ENCODE data around the gene NAGLU. TPM values are rescaled to one million over a fixed set of nuclear protein-coding genes. Genes with fewer than 3 reads are reported as not detected.

Gene NAGLU
- total RNA-seq, 5 donors from 2014 or later (not counting 1 experiment from before 2014, with no cell fraction given): 13.2 to 35.1 (median 28.8) TPM

DNA sequence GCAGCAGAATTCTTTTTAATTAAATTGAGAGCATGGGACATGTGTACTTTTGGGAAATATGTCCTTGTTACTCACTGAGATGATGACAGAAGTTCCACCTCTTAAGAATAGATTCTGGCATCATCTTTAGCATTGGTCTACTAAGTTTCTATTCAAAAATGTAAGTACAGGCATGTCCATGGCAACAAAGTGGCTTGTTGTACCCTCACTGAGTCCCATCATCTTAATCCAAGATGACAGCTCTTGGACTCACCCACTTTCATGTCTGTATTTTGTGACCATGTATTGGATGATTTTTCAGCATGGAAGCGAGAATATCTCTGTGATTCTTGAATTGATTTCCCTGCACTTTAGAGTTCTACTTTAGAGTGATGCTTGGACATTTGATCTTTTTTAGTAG lies 33.1 kb upstream of the NAGLU start:
- Mint-ChIP-seq H3K27ac (peak overlapping the region in 1 of 2 donors; percentile 76), H3K4me3 (no peak overlapping the region), H3K36me3 (peaks cover 34% of the 10 kb centered on the region), H3K4me1 (no peaks in the 10 kb centered on the region), H3K27me3 (no peaks in the 10 kb centered on the region), H3K9me3 (no peaks in the 10 kb centered on the region)
- Histone ChIP-seq H3K27me3 (replicated peaks in 1 of 2; ENCODE audit: control insufficient read depth in 2 of 2, extremely low read depth in 1 of 2, insufficient read depth in 2 of 2, low read length in 1 of 2) (peaks cover 0 to under 1% of the 10 kb centered on the region in 2 experiments), H3K4me1 (ENCODE audit: control insufficient read depth in 1 of 2, extremely low read depth in 1 of 2, insufficient read depth in 2 of 2, low read length in 2 of 2) (no peaks in the 10 kb centered on the region), H3K36me3 (ENCODE audit: control insufficient read depth in 2 of 2, extremely low read depth in 1 of 2, insufficient read depth in 1 of 2, low read length in 1 of 2) (peaks cover 0 to 6% of the 10 kb centered on the region in 2 donors), H3K27ac (ENCODE audit: low read length) (no peak overlapping the region), H3K9me3 (no peaks in the 10 kb centered on the region), H3K4me3 (ENCODE audit: control insufficient read depth in 1 of 2, extremely low read depth in 1 of 2, low read length in 1 of 2) (no peak overlapping the region)
- no peak for ATAC-seq (replicated peaks in 1 of 4)
- no CpG with 5 or more reads among the region's 1 CpG for WGBS (ENCODE audit: insufficient coverage)
- ChIA-PET CTCF (no interaction called here), POLR2A (no interaction called here)
- DNase-seq: no peak

DNA sequence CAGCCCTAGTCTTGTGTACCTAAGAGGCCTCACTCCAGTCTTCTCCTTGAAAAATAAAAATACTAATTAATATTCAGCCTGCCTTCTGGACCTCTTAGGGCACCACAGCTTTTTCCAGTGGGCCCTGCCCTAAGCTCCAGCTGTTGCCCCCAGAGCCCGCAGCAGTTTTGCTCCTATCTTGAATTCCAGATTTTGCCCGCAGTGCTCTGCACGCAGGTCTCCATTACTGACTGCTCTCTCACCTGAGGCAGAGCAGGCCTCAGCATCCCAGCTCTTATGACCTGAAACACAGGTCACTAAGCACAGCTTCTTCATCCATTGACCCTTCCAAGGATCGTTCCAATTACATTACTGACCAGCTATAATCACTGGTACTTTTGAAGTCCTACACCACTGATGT lies 28.4 kb upstream of the NAGLU start:
- Histone ChIP-seq H3K4me1 (ENCODE audit: control insufficient read depth in 1 of 2, extremely low read depth in 1 of 2, insufficient read depth in 2 of 2, low read length in 2 of 2) (no peaks in the 10 kb centered on the region), H3K4me3 (ENCODE audit: control insufficient read depth in 1 of 2, extremely low read depth in 1 of 2, low read length in 1 of 2) (no peak overlapping the region), H3K27ac (ENCODE audit: low read length) (no peak overlapping the region), H3K27me3 (replicated peaks in 1 of 2; ENCODE audit: control insufficient read depth in 2 of 2, extremely low read depth in 1 of 2, insufficient read depth in 2 of 2, low read length in 1 of 2) (peaks cover 0 to 7% of the 10 kb centered on the region in 2 experiments), H3K9me3 (no peaks in the 10 kb centered on the region), H3K36me3 (ENCODE audit: control insufficient read depth in 2 of 2, extremely low read depth in 1 of 2, insufficient read depth in 1 of 2, low read length in 1 of 2) (peaks cover 0 to 2% of the 10 kb centered on the region in 2 donors)
- ChIA-PET CTCF (interaction anchor here in 1 of 2 donors (0.6 kb wide), 1 partner anchor 719 kb away, joined by 3 read pairs; no protein-coding TSS in a partner anchor), POLR2A (no interaction called here)
- H3K4me1 Mint-ChIP-seq: peaks cover 0 to 8% (median 3%) of the 10 kb centered on the region in 3 donors
- no peak overlapping the region for H3K4me3 Mint-ChIP-seq
- no peak for ATAC-seq (replicated peaks in 1 of 4)
- H3K27me3 Mint-ChIP-seq: no peaks in the 10 kb centered on the region
- no peaks in the 10 kb centered on the region for H3K9me3 Mint-ChIP-seq
- H3K27ac Mint-ChIP-seq: no peak overlapping the region
- 97% methylated on average over 3 of the region's 4 CpGs for WGBS (ENCODE audit: insufficient coverage)
- peaks cover 39% of the 10 kb centered on the region for H3K36me3 Mint-ChIP-seq
- DNase-seq: no peak

DNA sequence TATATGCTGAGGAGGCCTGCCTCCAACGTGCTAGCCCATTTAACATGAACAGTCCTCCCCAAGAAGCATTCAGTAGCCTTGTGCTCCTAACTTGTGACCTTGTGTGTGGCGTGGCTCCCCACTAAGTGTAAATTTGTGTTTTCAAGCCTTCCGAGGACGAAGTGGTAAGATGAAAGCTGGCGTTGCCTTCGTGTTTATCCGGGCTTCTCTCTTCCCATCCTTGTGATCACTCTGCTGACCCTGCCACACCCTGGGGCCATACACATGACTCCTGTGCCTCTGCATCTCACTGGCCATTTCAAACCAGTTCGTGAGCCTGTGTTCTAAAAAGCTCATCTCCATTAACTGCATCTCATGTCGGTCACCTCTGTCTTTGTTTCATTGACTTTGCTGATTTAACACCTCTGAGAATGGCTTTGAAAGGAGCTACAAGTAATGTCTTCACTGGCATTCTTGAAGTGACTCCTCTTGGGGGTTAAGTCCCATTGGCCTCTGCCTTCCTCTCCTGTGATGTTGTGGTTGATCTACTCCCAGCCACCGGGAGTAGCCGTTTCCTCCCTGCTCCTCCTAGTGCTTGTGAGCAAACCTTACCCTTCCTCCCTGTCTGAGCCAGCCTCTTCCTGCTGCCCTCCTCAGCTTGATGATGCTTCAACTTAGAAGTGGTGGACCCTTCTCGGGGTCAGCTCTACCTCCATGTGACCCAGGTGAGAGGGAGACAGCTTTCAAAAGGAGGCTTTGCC lies 27.4 kb upstream of the NAGLU start:
- POLR2A ChIA-PET: interaction anchor here in 1 of 2 donors (0.6 kb wide), 1 partner anchor 11 kb away, joined by 4 read pairs; no protein-coding TSS in a partner anchor
- no peaks in the 10 kb centered on the region for H3K9me3 ChIP-seq
- Mint-ChIP-seq H3K27me3 (no peaks in the 10 kb centered on the region), H3K4me1 (peaks cover 0 to 8% (median 3%) of the 10 kb centered on the region in 3 donors), H3K4me3 (no peak overlapping the region), H3K27ac (no peak overlapping the region), H3K36me3 (peaks cover 33% of the 10 kb centered on the region), H3K9me3 (no peaks in the 10 kb centered on the region)
- peaks cover 0 to 2% of the 10 kb centered on the region in 2 donors for H3K36me3 ChIP-seq (ENCODE audit: control insufficient read depth in 2 of 2, extremely low read depth in 1 of 2, insufficient read depth in 1 of 2, low read length in 1 of 2)
- H3K27ac ChIP-seq (ENCODE audit: low read length): no peak overlapping the region
- H3K4me3 ChIP-seq (ENCODE audit: control insufficient read depth in 1 of 2, extremely low read depth in 1 of 2, low read length in 1 of 2): no peak overlapping the region
- no peaks in the 10 kb centered on the region for H3K4me1 ChIP-seq (ENCODE audit: control insufficient read depth in 1 of 2, extremely low read depth in 1 of 2, insufficient read depth in 2 of 2, low read length in 2 of 2)
- CTCF ChIA-PET: interaction anchor here in 1 of 2 donors (0.8 kb wide), 1 partner anchor 93 kb away, joined by 4 read pairs; no protein-coding TSS in a partner anchor
- ATAC-seq (replicated peaks in 1 of 4): no peak
- peaks cover 0 to 7% of the 10 kb centered on the region in 2 experiments for H3K27me3 ChIP-seq (replicated peaks in 1 of 2; ENCODE audit: control insufficient read depth in 2 of 2, extremely low read depth in 1 of 2, insufficient read depth in 2 of 2, low read length in 1 of 2)
- 100% methylated on average over 1 of the region's 12 CpGs for WGBS (ENCODE audit: insufficient coverage)
- no peak for DNase-seq

DNA sequence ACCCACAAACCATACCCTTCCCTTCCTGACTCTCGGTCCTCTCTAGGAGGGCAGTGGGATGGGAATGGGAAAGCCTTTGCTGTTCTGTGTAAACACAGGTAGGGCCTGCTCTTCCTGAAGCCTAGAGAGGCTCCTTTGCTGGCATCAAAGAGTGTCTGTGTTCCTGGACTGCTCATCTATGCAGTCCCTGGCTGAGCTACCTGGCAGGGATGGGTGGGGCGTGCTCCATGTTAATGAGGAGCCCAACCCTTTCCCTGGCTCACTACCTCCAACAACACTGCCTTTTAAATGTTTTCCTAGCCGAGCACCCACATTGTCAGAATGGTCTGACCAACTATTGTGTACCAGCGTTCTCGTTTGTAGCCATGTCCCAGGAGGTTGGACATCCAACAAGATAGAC lies 26.6 kb upstream of the NAGLU start:
- Mint-ChIP-seq H3K27me3 (no peaks in the 10 kb centered on the region), H3K4me3 (no peak overlapping the region), H3K4me1 (peaks cover 0 to 8% (median 3%) of the 10 kb centered on the region in 3 donors), H3K9me3 (no peaks in the 10 kb centered on the region), H3K27ac (no peak overlapping the region), H3K36me3 (peaks cover 26% of the 10 kb centered on the region)
- ChIA-PET POLR2A (no interaction called here), CTCF (no interaction called here)
- ATAC-seq (replicated peaks in 1 of 4) (no peak), DNase-seq (no peak)
- H3K9me3 ChIP-seq: no peaks in the 10 kb centered on the region
- peaks cover 0 to 7% of the 10 kb centered on the region in 2 experiments for H3K27me3 ChIP-seq (replicated peaks in 1 of 2; ENCODE audit: control insufficient read depth in 2 of 2, extremely low read depth in 1 of 2, insufficient read depth in 2 of 2, low read length in 1 of 2)
- no peak overlapping the region for H3K27ac ChIP-seq (ENCODE audit: low read length)
- no peaks in the 10 kb centered on the region for H3K4me1 ChIP-seq (ENCODE audit: control insufficient read depth in 1 of 2, extremely low read depth in 1 of 2, insufficient read depth in 2 of 2, low read length in 2 of 2)
- peaks cover 0 to 5% of the 10 kb centered on the region in 2 donors for H3K36me3 ChIP-seq (ENCODE audit: control insufficient read depth in 2 of 2, extremely low read depth in 1 of 2, insufficient read depth in 1 of 2, low read length in 1 of 2)
- H3K4me3 ChIP-seq (ENCODE audit: control insufficient read depth in 1 of 2, extremely low read depth in 1 of 2, low read length in 1 of 2): no peak overlapping the region
- 92% methylated on average over 4 of the region's 5 CpGs for WGBS (ENCODE audit: insufficient coverage)

DNA sequence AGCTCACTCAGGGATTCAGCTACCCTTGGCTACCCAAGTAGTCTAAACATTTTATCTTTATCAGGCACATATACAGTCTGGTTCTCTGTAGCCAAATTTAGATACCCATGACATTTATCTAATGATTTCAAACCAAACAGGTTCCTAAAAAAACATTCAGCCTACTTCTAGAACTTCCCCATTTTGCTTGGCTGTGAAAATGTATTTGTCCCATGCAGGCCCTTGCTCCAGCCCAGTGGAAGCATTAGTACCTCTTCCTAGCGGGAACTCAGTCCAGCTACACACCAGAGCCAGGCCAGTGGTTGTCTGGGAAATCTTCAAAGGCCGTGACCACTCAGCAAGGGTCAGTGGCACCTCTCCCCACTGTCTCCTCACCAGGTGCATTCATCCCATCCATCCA lies 26.2 kb upstream of the NAGLU start:
- H3K27ac ChIP-seq (ENCODE audit: low read length): no peak overlapping the region
- 92% methylated on average over 2 of the region's 2 CpGs for WGBS (ENCODE audit: insufficient coverage)
- no peaks in the 10 kb centered on the region for H3K4me1 ChIP-seq (ENCODE audit: control insufficient read depth in 1 of 2, extremely low read depth in 1 of 2, insufficient read depth in 2 of 2, low read length in 2 of 2)
- Mint-ChIP-seq H3K36me3 (peaks cover 26% of the 10 kb centered on the region), H3K4me1 (peaks cover 0 to 8% (median 3%) of the 10 kb centered on the region in 3 donors), H3K27ac (no peak overlapping the region), H3K9me3 (no peaks in the 10 kb centered on the region), H3K4me3 (no peak overlapping the region), H3K27me3 (no peaks in the 10 kb centered on the region)
- no peak overlapping the region for H3K4me3 ChIP-seq (ENCODE audit: control insufficient read depth in 1 of 2, extremely low read depth in 1 of 2, low read length in 1 of 2)
- peaks cover 0 to 10% of the 10 kb centered on the region in 2 donors for H3K36me3 ChIP-seq (ENCODE audit: control insufficient read depth in 2 of 2, extremely low read depth in 1 of 2, insufficient read depth in 1 of 2, low read length in 1 of 2)
- H3K9me3 ChIP-seq: no peaks in the 10 kb centered on the region
- H3K27me3 ChIP-seq (replicated peaks in 1 of 2; ENCODE audit: control insufficient read depth in 2 of 2, extremely low read depth in 1 of 2, insufficient read depth in 2 of 2, low read length in 1 of 2): peaks cover 0 to 7% of the 10 kb centered on the region in 2 experiments
- ATAC-seq (replicated peaks in 1 of 4) (no peak), DNase-seq (no peak)
- ChIA-PET POLR2A (no interaction called here), CTCF (no interaction called here)

DNA sequence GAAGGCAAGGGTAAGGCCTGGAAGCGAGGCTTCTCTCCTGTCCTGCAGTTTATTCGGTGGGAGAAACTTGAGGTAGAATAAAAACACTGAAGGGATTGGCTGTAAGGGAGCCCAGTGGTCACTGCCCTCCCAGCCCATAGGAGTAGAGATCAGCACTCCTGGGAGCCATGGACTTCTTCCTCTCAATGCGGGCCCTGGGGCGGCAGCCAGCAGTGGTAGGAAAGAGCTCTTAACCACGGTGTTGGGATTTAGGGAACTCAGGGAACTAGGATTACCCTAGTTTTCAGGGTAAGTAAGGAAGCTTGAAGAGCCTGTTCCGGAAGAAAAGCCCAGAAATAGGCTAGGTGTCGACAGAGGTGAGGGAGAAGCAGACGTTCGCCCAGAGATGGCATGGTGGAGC lies 23.8 kb upstream of the NAGLU start:
- Histone ChIP-seq H3K4me3 (ENCODE audit: control insufficient read depth in 1 of 2, extremely low read depth in 1 of 2, low read length in 1 of 2) (no peak overlapping the region), H3K27me3 (replicated peaks in 1 of 2; ENCODE audit: control insufficient read depth in 2 of 2, extremely low read depth in 1 of 2, insufficient read depth in 2 of 2, low read length in 1 of 2) (peaks cover 0 to 7% of the 10 kb centered on the region in 2 experiments), H3K4me1 (ENCODE audit: control insufficient read depth in 1 of 2, extremely low read depth in 1 of 2, insufficient read depth in 2 of 2, low read length in 2 of 2) (peaks cover under 1 to 2% of the 10 kb centered on the region in 2 experiments), H3K9me3 (no peaks in the 10 kb centered on the region), H3K27ac (ENCODE audit: low read length) (no peak overlapping the region), H3K36me3 (ENCODE audit: control insufficient read depth in 2 of 2, extremely low read depth in 1 of 2, insufficient read depth in 1 of 2, low read length in 1 of 2) (peaks cover 0 to 10% of the 10 kb centered on the region in 2 donors)
- no peak for DNase-seq
- Mint-ChIP-seq H3K36me3 (peaks cover 23% of the 10 kb centered on the region), H3K27ac (no peak overlapping the region), H3K4me3 (no peak overlapping the region), H3K27me3 (no peaks in the 10 kb centered on the region), H3K9me3 (no peaks in the 10 kb centered on the region), H3K4me1 (peaks cover 0 to 9% (median 3%) of the 10 kb centered on the region in 3 donors)
- POLR2A ChIA-PET: no interaction called here
- 92% methylated on average over 2 of the region's 9 CpGs for WGBS (ENCODE audit: insufficient coverage)
- CTCF ChIA-PET: interaction anchor here in 1 of 2 donors (0.6 kb wide), 1 partner anchor 182 kb away, joined by 3 read pairs; no protein-coding TSS in a partner anchor
- ATAC-seq (replicated peaks in 1 of 4): no peak
